Measurements from ENCODE around the gene TMEM51. TPM values are rescaled to one million over a fixed set of nuclear protein-coding genes. Genes with fewer than 3 reads are reported as not detected.

TMEM51 gene
- total and polyA plus RNA-seq, 2 of the 13 experiments (the other 11 are each of a cell fraction or from before 2014, with no cell fraction given), result 12.2 to 22.3 TPM

DNA sequence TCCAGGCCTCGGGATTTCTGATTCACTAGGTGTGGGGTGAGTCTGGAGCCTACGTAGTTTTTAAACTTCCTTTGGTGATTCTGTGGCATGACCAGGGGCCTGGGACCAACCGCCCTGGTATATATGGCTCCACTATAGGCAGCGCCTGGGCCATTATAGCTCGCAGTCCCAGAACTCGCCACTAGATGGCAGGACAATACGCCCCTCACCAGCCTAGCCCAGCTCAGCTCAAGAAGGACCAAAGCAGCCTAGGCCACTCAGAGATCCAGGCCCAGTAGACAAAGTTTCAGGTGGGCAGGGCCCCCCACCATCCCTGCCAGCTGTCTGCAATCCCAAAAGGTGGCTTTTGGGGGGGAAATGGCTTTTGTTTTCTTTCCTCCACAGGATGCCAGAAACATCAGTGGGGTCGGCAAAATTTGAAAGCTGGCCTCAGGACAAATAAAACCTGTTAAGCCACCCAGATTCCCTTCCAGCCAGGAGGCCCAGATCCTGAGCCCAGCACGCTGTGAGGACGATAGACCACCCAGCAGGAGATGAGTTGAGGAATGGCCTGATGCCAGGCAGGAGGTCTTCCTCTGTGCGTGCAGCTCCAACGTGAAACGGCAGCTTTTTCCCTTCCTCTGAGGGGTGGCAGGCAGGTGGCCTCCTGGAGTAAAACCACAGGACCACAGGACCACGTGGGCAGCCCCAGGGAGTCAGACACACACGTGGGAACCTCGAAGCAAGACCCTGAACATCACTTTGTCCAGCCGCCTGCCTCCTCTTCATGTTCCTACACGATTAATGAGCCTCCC lies 24.8 kb upstream of the TMEM51 start (continued):
- no peak for TF ChIP-seq ZFP36L2 (CRISPR knock-in tag; IDR thresholded peaks at IDR 0.05)
- TF ChIP-seq ZNF777 (CRISPR knock-in tag; IDR thresholded peaks at IDR 0.05), result no peak
- peak; percentile 54; the same call in 1 of the 2 replicates for TF ChIP-seq ZFP91 (CRISPR knock-in tag; IDR thresholded peaks at IDR 0.05; ENCODE audit: borderline replicate concordance)
- TF ChIP-seq ZNF619 (CRISPR knock-in tag; IDR thresholded peaks at IDR 0.05), result no peak
- TF ChIP-seq ZNF781 (CRISPR knock-in tag; IDR thresholded peaks at IDR 0.05; ENCODE audit: borderline replicate concordance, not compliant biosample characterization), result no peak
- no peak for TF ChIP-seq SIN3A (IDR thresholded peaks at IDR 0.05; ENCODE audit: borderline replicate concordance, low read depth, low read length)
- TF ChIP-seq NCOA5 (CRISPR knock-in tag; IDR thresholded peaks at IDR 0.05), result no peak
- TF ChIP-seq ATRX (CRISPR knock-in tag; IDR thresholded peaks at IDR 0.05; ENCODE audit: borderline replicate concordance), result no peak
- 0 out of 2 replicates have a peak, but pooled peaks have one; percentile 14 for TF ChIP-seq FOXP4 (CRISPR knock-in tag; IDR thresholded peaks at IDR 0.05)
- no peak for TF ChIP-seq EHMT2 (IDR thresholded peaks at IDR 0.05; ENCODE audit: borderline replicate concordance, low read depth, low read length)
- 0 out of 2 replicates have a peak, but pooled peaks have one; percentile 22 for TF ChIP-seq HNRNPL (IDR thresholded peaks at IDR 0.05; ENCODE audit: low read depth, low read length)
- TF ChIP-seq ZNF782 (CRISPR knock-in tag; IDR thresholded peaks at IDR 0.05; ENCODE audit: borderline replicate concordance), result no peak
- no peak for TF ChIP-seq LCORL (IDR thresholded peaks at IDR 0.05)
- TF ChIP-seq LCORL (CRISPR knock-in tag; IDR thresholded peaks at IDR 0.05), result no peak
- TF ChIP-seq ISL2 (CRISPR knock-in tag; IDR thresholded peaks at IDR 0.05), result 0 out of 2 replicates have a peak, but pooled peaks have one; percentile 29
- no peak for TF ChIP-seq POLR2AphosphoS2 (IDR thresholded peaks at IDR 0.05; ENCODE audit: low read depth, low read length)
- TF ChIP-seq, protein P1, sequence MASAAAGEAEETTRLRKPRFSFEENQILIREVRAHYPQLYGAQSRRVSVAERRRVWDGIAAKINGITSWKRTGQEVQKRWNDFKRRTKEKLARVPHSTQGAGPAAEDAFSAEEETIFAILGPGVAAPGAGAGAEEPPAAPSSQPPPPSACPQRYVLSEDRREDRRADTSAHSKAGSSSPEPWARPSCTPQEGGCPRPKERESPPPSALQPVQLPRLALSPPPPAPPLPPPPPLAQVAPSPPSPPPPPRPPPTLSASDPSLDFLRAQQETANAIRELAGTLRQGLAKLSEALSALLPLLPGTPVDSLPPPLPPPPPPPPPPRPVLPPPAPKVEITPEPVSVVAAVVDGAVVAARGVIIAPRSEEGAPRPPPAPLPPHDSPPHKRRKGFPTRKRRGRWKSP (CRISPR knock-in tag; IDR thresholded peaks at IDR 0.05), result 0 out of 2 replicates have a peak, but pooled peaks have one; percentile 39
- TF ChIP-seq SKI (IDR thresholded peaks at IDR 0.05; ENCODE audit: partially characterized antibody), result no peak
- TF ChIP-seq ATF7 (IDR thresholded peaks at IDR 0.05), result no peak
- TF ChIP-seq ATF7 (CRISPR knock-in tag; IDR thresholded peaks at IDR 0.05), result peak; percentile 29; the same call in 1 of the 2 replicates
- TF ChIP-seq ZNF282 (IDR thresholded peaks at IDR 0.05; ENCODE audit: partially characterized antibody), result no peak
- TF ChIP-seq ERF (CRISPR knock-in tag; IDR thresholded peaks at IDR 0.05), result peak; percentile 43; the same call in 1 of the 2 replicates
- TF ChIP-seq IKZF4 (CRISPR knock-in tag; IDR thresholded peaks at IDR 0.05; ENCODE audit: borderline replicate concordance, low read depth, not compliant biosample characterization), result no peak
- TF ChIP-seq ZNF75D (CRISPR knock-in tag; IDR thresholded peaks at IDR 0.05; ENCODE audit: borderline replicate concordance), result no peak
